ENCODE measurements around the gene CNOT8.

DNA sequence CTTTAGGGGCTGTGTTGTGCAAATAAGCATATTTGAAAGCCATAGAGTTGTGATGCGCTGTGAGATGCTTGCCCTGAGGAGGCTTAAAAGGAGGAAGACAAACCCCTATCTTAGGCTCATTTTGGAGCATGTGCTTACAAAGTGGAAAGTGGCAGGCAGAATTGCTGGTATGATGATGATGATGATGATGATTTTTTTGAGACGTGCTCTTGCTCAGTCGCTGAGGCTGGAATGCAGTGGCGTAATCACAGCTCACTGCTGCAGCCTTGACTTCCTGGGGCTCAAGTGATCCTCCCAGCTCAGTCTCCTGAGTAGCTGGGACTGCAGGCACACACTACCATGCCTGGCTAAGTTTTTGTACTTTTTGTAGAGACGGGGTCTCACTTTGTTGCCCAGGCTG, 1.7 kb downstream of the CNOT8 start:
- TF ChIP-seq, protein P1, sequence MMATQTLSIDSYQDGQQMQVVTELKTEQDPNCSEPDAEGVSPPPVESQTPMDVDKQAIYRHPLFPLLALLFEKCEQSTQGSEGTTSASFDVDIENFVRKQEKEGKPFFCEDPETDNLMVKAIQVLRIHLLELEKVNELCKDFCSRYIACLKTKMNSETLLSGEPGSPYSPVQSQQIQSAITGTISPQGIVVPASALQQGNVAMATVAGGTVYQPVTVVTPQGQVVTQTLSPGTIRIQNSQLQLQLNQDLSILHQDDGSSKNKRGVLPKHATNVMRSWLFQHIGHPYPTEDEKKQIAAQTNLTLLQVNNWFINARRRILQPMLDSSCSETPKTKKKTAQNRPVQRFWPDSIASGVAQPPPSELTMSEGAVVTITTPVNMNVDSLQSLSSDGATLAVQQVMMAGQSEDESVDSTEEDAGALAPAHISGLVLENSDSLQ (IDR thresholded peaks at IDR 0.05) = no peak
- TF ChIP-seq FOXA1 (IDR thresholded peaks at IDR 0.05) = no peak
- no peak for TF ChIP-seq BHLHE40 (IDR thresholded peaks at IDR 0.05; ENCODE audit: borderline replicate concordance)
- TF ChIP-seq FOXK2 (IDR thresholded peaks at IDR 0.05) = no peak

Data from HEK293T (cell line).